Measurements from ENCODE around the gene RBKS. TPM values are rescaled to one million over a fixed set of nuclear protein-coding genes. Genes with fewer than 3 reads are reported as not detected.
A peak's percentile ranks its signal among the peaks of the same experiment; 100 is the strongest.

Gene RBKS
- total RNA-seq, 3 donors from 2014 or later, result 1.1 to 5.1 (median 2.9) TPM

DNA sequence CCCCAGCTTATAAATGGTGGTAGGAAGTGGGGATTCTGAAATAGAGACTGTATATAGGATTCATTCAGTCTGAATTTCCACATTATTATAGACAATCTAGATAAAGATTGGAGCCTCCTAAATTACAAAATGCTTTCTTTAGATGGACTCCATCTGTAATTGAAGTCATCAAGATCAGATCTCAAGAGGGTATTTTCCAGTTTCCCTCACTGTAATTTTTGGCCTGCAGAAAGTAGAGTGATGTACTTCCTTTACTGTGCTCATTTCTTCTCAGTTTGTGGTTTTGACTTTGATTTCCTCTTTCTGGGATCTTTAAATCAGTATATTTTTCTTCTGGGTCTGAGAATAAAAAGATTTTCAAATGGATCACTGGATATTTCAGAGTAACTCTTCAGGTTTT lies 7.5 kb upstream of the RBKS start:
- H3K27me3 ChIP-seq, result no peaks in the 10 kb centered on the region
- H3K4me3 ChIP-seq, result no peak overlapping the region
- DNase-seq (ENCODE audit: low spot score in 2 of 2), result no peak
- H3K9me3 ChIP-seq, result no peaks in the 10 kb centered on the region
- H3K4me1 ChIP-seq, result no peaks in the 10 kb centered on the region
- intact Hi-C loops (cut with DNase I; ENCODE audit: low total_unique reads), result no loop called here
- no peaks in the 10 kb centered on the region for H3K36me3 ChIP-seq
- H3K27ac ChIP-seq, result no peak overlapping the region
- TF ChIP-seq, protein P1, sequence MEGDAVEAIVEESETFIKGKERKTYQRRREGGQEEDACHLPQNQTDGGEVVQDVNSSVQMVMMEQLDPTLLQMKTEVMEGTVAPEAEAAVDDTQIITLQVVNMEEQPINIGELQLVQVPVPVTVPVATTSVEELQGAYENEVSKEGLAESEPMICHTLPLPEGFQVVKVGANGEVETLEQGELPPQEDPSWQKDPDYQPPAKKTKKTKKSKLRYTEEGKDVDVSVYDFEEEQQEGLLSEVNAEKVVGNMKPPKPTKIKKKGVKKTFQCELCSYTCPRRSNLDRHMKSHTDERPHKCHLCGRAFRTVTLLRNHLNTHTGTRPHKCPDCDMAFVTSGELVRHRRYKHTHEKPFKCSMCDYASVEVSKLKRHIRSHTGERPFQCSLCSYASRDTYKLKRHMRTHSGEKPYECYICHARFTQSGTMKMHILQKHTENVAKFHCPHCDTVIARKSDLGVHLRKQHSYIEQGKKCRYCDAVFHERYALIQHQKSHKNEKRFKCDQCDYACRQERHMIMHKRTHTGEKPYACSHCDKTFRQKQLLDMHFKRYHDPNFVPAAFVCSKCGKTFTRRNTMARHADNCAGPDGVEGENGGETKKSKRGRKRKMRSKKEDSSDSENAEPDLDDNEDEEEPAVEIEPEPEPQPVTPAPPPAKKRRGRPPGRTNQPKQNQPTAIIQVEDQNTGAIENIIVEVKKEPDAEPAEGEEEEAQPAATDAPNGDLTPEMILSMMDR (IDR thresholded peaks at IDR 0.05), result no peak
- TF ChIP-seq POLR2AphosphoS5 (IDR thresholded peaks at IDR 0.05) (no peak), POLR2A (IDR thresholded peaks at IDR 0.05) (no peak)

- H3K4me3 ChIP-seq, result no peak overlapping the region
- intact Hi-C loops (cut with DNase I; ENCODE audit: low total_unique reads), result no loop called here
- no peak overlapping the region for H3K27ac ChIP-seq
These were observed 2.8 kb upstream of the RBKS start for GRCh38 chr2:27893006-27893405.

DNA sequence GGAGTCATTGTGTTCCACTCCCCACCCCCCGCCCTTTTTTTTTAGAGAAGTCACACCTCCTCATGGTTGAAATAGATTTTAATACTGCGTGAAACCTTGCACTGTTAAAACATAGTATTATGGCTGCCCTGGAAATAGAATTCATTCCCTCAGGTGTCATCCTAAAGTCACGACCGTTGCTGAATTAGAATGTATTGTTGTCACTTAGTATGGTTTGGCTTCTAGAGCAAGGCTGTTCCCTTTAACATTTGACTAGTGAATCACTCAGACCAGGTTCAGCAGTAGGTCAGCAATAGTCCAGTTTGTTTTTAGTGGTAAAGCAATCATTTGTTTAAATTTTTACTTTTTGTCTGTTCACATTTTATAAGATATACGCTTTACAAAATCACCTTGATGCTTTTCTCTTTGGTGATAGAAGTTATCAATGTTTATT lies 1.5 kb upstream of the RBKS start:
- TF ChIP-seq POLR2AphosphoS5 (IDR thresholded peaks at IDR 0.05), result no peak
- TF ChIP-seq, protein P1 (IDR thresholded peaks at IDR 0.05), result no peak
- TF ChIP-seq POLR2A (IDR thresholded peaks at IDR 0.05), result no peak
- intact Hi-C loops (cut with DNase I; ENCODE audit: low total_unique reads), result no loop called here
- Histone ChIP-seq H3K27me3 (no peaks in the 10 kb centered on the region), H3K4me3 (peak overlapping the region in 1 of 3 donors; percentile 88), H3K4me1 (peaks cover 0 to 19% of the 10 kb centered on the region in 2 donors), H3K36me3 (no peaks in the 10 kb centered on the region), H3K9me3 (no peaks in the 10 kb centered on the region), H3K27ac (peak overlapping the region; percentile 98)
- no peak for DNase-seq (ENCODE audit: low spot score in 2 of 2)

More at GRCh38 chr2:27893006-27893405, 2.8 kb upstream of the RBKS start:
- Histone ChIP-seq H3K9me3 (no peaks in the 10 kb centered on the region), H3K27me3 (no peaks in the 10 kb centered on the region), H3K4me1 (peaks cover 0 to 19% of the 10 kb centered on the region in 2 donors), H3K36me3 (no peaks in the 10 kb centered on the region)
- no peak for TF ChIP-seq POLR2A (IDR thresholded peaks at IDR 0.05)
- no peak for TF ChIP-seq POLR2AphosphoS5 (IDR thresholded peaks at IDR 0.05)
- TF ChIP-seq, protein P1 (IDR thresholded peaks at IDR 0.05), result no peak
- no peak for DNase-seq (ENCODE audit: low spot score in 2 of 2)

DNA sequence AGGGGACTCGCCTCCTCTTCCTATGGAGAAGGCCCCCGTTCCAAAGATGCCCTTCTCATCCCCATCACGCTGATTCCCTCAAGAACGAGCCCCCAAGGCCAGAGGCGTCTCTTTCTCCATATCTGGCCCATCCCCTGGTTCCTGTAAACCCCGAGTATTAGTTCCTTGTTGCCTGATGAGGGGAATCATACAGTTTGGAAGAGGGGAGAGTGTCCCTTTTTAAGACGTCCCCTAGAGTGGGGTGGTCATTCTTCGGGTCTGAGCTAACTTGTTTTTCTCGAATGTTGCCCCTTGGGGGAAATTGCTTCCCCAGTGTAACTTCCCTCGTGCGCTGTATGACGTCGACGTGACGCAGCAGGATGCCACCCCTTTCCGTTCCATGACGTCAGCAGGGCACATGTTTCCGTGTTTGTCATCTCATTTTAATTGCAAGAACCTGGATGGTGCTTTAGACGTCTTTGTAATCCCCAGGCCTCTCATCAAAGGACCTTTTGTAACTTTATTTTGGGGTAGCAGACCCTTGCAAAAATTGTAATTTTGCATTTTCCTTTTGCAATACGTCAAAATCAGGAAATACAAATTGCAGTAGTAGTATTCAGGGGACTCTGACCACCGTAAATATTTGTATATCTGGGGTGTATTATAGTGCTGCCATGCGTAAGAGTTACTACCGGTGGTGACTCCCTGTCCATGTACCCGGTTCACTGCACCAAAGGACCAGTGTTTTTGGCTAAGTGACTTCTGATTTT lies 911 bp upstream of the RBKS start:
- TF ChIP-seq POLR2A (IDR thresholded peaks at IDR 0.05) (no peak), POLR2AphosphoS5 (IDR thresholded peaks at IDR 0.05) (peak; percentile 66 to 97 (median 84))
- TF ChIP-seq, protein P1 (IDR thresholded peaks at IDR 0.05), result peak in 1 of 3 donors; percentile 11
- Histone ChIP-seq H3K4me1 (peaks cover 0 to 19% of the 10 kb centered on the region in 2 donors), H3K27ac (peak overlapping the region; percentile 98), H3K36me3 (no peaks in the 10 kb centered on the region), H3K4me3 (peak overlapping the region; percentile 51 to 88 (median 80)), H3K9me3 (no peaks in the 10 kb centered on the region), H3K27me3 (no peaks in the 10 kb centered on the region)
- peak; percentile 78 to 86 for DNase-seq (ENCODE audit: low spot score in 2 of 2)
- intact Hi-C loops (cut with DNase I; ENCODE audit: low total_unique reads), result no loop called here

DNA sequence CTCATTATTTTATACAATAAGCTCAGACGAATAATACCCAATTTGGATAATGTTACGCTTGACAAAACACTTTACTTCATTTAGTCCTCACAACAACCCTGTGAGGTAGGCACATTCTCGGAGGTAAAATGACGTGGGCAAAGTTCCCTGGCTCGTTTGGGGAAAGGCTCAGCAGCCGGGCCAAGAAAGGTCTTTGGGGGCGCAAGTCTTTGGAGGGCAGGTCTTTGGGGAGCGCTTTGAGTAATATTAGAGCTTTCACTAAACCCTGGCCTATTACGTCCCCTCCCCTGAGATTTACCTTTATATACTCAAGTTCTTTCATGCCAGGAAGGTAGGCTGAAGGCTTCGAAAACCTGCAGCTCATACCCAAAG lies 427 bp downstream of the RBKS start:
- DNase-seq (ENCODE audit: low spot score in 2 of 2), result no peak

More for the DNA sequence above, 427 bp downstream of the RBKS start:
- Histone ChIP-seq H3K9me3 (no peaks in the 10 kb centered on the region), H3K4me3 (peak overlapping the region; percentile 51 to 88 (median 80)), H3K27ac (peak overlapping the region; percentile 98), H3K4me1 (peaks cover 0 to 19% of the 10 kb centered on the region in 2 donors), H3K36me3 (no peaks in the 10 kb centered on the region), H3K27me3 (no peaks in the 10 kb centered on the region)
- intact Hi-C loops (cut with DNase I; ENCODE audit: low total_unique reads), result loop anchor here (2.0 kb wide), 1 partner anchor 501 kb away; no protein-coding TSS in a partner anchor
- no peak for TF ChIP-seq POLR2AphosphoS5 (IDR thresholded peaks at IDR 0.05)
- TF ChIP-seq, protein P1 (IDR thresholded peaks at IDR 0.05), result no peak
- TF ChIP-seq POLR2A (IDR thresholded peaks at IDR 0.05), result no peak

Measured in breast epithelium (tissue), 4 donors.